Measurements from ENCODE around the gene TMEM255B.
"Not testable (repeated sequence)": the region's sequence is repeated elsewhere in the genome, so short reads cannot be mapped to it uniquely, and the experiment has no call there.

TMEM255B gene

DNA sequence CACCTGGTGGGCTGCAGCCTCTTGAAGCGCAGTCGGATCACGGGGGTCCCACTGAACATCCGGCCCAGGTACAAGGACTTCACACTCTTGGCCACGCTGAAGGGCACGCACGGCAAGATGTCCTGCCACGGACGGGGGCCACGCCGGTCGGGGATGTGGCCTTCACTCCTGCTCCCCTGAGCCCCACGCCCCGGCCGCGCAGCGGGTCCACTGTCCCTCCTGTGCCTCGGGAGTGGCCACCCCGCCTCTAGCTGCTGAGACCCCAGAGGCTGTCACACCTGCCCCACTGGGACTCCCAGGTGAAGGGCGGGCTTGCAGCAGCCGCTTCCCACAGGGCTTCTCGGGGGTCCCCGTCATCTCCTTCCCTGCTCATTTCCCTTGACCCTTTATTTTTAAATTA is 73.6 kb downstream of the TMEM255B start:
- no peak for DNase-seq (ENCODE audit: low read depth)
- no peak overlapping the region for H3K4me3 ChIP-seq (ENCODE audit: low read depth, low read length)
- TF ChIP-seq, protein P1, sequence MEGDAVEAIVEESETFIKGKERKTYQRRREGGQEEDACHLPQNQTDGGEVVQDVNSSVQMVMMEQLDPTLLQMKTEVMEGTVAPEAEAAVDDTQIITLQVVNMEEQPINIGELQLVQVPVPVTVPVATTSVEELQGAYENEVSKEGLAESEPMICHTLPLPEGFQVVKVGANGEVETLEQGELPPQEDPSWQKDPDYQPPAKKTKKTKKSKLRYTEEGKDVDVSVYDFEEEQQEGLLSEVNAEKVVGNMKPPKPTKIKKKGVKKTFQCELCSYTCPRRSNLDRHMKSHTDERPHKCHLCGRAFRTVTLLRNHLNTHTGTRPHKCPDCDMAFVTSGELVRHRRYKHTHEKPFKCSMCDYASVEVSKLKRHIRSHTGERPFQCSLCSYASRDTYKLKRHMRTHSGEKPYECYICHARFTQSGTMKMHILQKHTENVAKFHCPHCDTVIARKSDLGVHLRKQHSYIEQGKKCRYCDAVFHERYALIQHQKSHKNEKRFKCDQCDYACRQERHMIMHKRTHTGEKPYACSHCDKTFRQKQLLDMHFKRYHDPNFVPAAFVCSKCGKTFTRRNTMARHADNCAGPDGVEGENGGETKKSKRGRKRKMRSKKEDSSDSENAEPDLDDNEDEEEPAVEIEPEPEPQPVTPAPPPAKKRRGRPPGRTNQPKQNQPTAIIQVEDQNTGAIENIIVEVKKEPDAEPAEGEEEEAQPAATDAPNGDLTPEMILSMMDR (IDR thresholded peaks at IDR 0.05; ENCODE audit: control insufficient read depth, extremely low read depth, insufficient read depth): no peak

DNA sequence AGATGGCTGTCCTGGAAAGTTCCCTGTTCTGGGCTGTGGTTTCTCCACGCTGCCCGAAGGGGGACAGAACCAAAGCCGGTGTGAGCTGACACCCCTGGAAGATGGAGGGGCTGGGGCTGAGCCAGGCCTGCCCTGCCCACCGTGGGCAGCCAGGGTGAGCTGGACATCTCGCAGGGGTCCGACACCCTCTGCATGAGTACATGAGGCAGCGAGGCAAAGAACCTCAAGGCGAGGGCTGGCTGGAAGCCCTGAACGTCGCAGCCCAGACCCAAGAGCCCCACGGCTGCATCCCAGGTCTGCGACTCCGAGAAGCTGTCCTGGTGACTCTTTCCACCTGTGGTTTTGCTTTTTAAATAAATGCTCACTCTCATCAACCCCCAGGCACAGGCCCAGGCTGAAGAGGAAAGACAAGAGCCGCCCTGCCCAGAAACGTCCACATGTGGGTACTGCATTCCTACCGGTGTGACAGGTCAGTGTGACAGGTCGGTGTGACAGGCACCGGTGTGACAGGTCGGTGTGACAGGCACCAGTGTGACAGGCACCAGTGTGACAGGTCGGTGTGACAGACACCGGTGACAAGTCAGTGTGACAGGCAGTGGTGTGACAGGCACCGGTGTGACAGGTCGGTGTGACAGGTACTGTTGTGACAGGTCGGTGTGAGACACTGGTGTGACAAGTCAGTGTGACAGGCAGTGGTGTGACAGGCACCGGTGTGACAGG is 74.2 kb downstream of the TMEM255B start:
- H3K4me3 ChIP-seq (ENCODE audit: low read depth, low read length): no peak overlapping the region
- TF ChIP-seq, protein P1 (IDR thresholded peaks at IDR 0.05; ENCODE audit: control insufficient read depth, extremely low read depth, insufficient read depth): no peak
- DNase-seq (ENCODE audit: low read depth): no peak

DNA sequence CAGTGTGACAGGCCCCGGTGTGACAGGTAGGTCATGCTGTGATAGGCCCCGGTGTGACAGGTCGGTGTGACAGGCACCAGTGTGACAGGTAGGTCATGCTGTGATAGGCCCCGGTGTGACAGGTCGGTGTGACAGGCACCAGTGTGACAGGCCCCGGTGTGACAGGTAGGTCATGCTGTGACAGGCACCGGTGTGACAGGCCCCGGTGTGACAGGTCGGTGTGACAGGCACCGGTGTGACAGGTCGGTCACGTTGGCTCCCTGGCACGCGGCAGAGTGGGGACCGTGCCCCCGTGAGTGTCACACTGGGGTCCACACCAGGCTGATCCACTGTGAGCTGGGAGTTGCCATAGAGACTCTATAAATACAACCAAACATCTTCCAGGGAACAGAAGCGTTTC is 75.0 kb downstream of the TMEM255B start:
- DNase-seq (ENCODE audit: low read depth); H3K4me3 ChIP-seq (ENCODE audit: low read depth, low read length): not testable (repeated sequence)

DNA sequence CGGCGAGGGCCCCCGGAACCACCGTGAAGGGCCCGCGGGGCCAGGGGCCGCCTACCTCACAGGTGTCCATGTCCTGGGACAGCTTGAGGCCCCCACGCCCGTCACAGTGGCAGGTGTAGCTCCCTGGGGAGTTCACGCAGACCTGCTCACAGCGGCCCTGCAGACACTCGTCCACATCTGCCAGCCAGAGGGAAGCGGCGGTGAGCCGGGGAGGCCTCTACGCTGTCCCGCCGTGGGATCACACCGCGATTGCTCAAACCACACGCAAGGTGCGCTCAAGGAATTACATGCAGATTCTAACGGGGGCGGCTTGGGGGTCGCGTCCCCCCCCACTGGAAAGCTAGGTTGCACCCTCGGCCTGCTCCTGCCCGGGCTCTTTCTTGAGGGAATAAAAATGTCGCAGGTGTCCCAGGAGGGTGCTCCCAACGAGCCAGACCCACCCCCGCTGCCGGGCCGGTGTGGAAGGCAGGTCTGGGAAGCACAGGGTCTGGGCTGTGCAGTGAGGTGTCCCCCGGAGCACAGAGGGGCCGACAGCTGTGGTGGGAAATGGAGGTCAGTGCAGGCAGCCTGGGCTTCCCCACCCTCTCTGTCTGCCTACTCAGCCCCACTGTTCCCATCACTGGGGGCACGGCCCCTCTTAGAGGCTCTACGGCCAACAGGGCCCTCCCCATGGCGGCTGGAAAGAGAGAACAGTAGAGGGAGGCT is 75.6 kb downstream of the TMEM255B start:
- no peak overlapping the region for H3K4me3 ChIP-seq (ENCODE audit: low read depth, low read length)
- DNase-seq (ENCODE audit: low read depth): no peak
- TF ChIP-seq, protein P1 (IDR thresholded peaks at IDR 0.05; ENCODE audit: control insufficient read depth, extremely low read depth, insufficient read depth): no peak

DNA sequence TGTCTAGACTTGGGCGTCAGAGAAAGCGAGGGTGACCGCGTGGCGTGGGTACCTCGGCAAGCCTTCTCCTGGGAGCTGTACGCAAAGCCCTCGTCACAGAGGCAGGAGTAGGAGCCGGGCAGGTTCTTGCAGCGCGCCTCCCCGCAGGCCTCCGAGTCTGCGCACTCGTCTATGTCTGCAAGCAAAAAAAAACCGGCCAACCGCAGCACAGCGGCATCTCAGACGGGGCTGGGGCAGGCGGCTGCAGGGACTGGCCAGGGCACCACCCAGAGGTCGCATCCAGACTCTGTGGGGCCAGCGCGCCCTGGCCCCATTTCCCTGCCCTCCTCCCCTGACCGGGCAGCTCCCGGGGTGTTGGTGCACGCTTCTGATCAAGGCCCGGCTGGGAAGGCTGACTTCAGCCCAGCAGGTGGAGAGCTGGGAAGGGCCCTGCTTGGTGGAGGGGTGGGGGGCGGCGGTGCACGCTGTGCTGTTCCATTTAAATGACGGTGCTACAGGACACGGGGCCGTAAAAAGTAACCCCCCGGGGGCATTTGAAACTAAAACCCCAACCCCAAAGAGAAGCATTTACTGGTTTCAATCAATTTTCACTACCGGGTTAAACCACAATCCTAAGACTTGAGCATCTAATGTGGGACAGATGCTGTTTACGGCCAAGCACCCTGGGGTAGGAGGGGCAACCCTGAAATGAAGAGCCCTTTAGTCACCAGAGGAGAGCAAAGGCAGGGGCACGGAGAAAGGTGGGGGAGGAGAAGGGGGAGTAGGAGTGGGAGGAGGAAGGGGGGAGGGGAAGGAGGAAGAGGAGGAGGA is 76.6 kb downstream of the TMEM255B start:
- TF ChIP-seq, protein P1 (IDR thresholded peaks at IDR 0.05; ENCODE audit: control insufficient read depth, extremely low read depth, insufficient read depth): no peak
- H3K4me3 ChIP-seq (ENCODE audit: low read depth, low read length): no peak overlapping the region
- no peak for DNase-seq (ENCODE audit: low read depth)

DNA sequence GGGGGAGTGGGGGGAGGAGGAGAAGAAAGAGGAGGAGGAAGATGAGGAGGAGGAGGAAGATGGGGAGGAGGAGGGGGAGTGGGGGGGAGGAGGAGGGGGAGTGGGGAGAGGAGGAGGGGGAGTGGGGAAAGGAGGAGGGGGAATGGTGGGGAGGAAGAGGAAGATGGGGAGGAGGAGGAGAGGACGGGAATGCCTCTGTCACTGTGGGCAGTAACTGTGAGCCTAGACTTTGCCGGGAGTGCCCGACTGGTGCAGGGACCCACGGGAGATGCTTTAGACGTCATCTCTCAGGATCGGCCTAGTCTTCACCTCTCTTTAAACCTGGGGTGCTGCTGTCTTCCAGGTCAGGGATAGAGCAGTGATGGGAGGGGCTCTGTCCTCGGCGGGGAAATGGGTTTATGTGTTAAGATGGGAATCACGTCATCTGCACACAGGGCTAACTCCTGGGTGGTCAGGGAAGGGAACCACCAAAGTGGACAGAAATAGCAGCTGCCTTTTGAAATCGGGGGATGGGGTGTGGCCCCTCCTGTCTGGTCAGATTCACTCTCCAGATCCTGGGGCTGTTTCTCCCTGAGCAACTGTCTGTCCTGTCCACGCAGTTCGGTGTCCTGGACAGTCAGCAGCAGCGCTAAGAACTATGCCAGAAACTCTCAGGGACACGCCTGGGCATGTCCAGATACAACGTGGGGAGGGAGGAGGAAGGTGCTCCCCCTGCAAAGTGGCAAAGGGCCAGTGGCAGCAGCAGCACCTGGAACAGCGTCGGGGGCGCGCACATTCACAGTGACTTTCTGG is 77.9 kb downstream of the TMEM255B start:
- H3K4me3 ChIP-seq (ENCODE audit: low read depth, low read length): peak overlapping the region; percentile 74
- TF ChIP-seq, protein P1 (IDR thresholded peaks at IDR 0.05; ENCODE audit: control insufficient read depth, extremely low read depth, insufficient read depth): no peak
- peak; percentile 50 for DNase-seq (ENCODE audit: low read depth)

Measured in LNCaP clone FGC (cell line).